DMS 273 treated with DMSO at 0.1 percent for 48 hours (cell line): Measurements from ENCODE around the gene ETS1.

Experiments
- DNase-seq: peaks from one replicate; lab custom pipeline; 2025; lab: John Stamatoyannopoulos, UW

Gene ETS1

DNA sequence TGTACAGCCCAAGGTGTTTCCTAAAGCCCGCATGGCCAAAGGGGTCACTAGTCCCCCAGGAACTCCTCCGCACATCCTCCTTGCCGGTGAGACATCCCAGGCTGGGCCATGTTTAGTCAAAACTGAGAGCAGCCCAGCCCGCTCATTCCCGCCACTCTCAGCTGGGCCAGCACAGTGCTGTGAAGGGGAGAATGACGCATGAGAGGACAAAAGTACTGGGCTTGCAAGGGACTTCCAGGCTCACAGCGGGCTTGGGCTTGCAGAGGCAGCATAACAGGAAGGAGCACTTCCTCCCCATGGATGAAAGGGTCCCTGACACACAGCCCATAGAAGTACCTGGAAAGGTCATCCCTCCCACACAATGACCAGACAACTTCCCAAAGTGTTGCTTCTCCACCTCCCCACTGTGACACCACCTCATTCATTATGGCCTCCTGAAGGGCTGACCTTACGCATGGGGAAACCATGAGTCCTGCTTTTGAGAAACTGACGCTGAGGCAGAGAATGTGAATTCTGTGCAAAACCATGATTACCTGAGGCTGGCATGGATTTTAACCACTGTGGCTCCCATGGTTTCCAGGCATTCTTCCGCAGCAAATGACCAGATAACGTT is 19.1 kb downstream of the ETS1 start:
- no peak for DNase-seq

DNA sequence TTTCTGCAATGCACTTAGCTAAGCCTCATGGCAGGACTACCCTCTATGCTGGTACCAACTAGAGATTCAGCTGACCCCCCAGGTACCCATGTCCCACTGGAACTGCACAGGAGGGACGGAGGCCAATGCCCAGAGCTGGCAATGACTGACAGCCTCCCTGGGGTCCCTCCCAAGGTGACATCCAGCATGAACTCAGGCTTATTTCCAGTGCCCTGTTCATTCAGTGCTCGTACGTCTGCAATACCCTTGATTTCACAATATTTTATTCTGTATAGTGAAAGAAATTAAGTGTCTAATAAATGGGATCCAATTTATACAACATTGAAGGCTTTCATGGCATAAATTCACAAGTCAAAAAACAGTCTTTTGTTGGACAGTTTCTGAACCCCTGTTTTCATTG is 20.2 kb downstream of the ETS1 start:
- DNase-seq = no peak

DNA sequence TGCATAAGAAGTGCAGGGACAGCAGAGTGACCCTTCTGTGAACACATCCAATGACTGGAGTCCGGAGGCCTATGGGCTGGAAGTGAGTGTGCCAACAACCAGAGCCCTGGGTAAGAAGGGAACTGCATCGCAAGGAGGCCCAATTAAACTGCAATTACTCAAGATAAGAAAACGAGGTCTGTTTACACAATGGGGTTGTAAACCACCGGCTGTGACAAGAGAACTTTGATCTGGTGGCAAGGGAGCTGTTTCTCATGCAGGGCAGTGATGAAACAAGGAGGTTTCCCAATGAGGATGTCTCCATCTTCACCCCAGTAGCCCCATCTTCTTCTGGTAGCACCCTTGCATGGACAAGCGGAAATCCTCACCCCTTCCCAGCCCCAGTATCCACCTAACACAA is 21.5 kb downstream of the ETS1 start:
- no peak for DNase-seq

DNA sequence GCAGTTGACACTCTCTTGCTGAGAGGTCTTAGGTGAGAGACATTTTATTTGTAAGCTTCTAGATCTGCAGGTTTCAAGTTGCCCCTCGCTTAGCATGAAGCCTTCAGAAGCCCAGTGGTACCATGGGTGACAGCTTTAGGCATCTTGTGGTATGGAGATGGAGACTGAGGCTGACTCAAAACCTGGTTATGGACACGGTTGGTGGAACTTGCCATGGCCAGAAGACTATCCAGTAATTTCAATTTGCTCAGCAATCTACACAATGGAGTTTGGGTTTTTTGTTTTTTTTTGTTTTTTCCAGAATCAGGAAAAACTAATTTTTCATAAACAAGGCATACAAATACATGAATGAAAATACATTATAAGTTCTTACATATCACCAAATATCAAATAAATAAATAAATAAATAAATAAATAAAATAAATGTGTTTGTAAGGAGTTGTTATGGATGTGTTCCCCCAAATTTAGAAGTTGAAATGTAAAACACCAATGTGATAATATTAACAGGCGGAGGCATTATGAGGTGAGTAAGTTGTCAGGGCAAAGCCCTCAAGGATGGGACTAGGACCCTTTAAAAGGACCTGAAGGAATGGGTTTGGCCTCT is 22.6 kb downstream of the ETS1 start:
- no peak for DNase-seq

DNA sequence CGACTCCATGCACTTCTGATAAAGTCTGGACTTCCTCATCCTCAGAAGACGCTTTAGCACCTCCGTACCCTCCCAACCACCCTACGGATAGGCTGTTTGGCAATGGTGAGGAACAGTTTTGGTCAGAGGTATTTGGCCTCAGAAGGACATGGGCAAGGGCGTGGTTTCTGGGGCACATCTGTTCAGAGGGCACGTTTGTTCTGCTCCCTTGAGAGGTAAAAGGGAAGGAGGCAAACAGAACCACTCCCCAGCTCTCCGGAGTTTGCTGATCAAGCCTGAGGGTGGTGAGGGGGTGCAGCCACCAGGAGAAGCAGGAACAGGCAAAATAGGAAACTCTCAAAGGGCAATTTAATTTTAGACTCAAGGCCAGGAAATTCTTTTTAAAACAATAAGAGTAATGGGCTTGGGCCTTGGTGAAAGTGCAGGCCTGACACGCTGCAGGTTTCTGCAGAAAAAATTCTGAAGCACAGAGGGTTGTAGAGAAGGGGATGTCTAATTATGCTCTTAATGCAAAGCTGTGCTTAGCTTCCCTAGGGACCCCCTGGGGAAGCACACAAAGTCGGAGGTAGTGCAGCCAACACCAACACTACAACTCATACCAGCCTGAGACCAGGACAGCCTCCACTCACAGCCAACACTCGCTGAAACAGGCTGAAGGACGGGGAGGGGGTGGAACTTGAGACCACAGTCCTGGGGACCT is 23.3 kb downstream of the ETS1 start:
- no peak for DNase-seq

DNA sequence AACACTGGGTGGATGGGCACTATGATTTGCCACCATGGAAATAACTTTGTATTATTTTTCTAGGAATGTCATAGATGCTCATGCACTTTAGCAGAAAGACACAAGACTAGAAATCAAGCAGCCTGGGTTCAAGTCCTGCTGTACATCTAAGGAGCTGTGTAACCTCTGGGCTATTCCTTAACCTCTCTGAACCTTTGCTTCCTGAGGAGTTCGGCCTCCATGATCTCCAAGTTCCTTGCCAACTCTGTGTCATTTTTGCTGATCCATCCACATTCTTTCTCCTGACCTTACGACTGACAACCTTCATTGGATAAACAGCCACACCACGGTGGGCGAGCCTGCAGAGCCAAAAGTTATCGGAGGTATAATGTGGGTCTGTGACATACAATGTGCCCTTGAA is 24.1 kb downstream of the ETS1 start:
- DNase-seq = no peak

DNA sequence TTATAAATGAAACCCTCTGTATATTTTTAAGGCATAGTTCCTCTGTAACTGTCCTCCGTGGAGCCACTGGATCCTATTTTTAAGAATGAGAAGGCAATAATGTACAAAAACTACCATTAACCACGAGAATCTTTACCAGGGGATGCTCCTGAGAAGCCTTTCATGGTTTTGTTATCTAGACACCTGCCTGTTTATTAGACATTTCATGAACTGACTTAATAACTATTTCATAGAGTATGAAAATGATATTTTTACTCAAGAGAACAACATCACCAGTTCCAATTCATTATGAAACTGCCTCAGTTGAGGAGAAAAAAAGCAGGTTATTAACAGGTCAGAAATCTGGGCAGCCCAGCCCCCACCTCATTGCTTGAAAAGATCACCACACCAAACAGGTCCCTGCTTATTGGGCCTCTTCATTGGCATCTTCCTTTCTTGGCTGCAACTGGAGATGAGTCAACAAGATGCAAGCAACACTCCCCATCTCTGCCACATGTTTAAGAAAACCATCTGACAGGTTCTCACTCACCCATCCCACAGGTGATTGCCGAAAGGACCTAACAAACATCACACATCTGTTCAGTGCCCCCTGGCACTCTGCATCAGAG is 27.8 kb downstream of the ETS1 start:
- no peak for DNase-seq

DNA sequence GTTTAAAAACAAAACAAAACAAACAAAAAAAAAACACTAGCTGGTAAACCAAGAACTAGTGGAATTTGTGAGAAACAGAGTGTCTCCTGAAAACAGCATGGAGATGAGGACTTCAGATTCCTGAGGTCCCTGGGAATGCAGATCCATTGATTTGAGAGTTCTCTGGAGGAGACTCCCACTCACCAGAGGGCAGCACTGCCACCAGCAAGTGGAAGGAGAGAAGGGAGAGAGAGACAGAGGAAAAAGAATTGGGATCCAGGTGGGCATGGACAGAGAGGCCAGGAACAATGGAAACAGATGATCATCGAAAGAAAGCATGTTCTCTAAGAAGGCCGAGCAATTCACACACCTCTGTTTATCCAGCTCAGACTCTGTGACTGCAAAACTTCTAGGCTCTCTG is 31.8 kb downstream of the ETS1 start:
- no peak for DNase-seq

DNA sequence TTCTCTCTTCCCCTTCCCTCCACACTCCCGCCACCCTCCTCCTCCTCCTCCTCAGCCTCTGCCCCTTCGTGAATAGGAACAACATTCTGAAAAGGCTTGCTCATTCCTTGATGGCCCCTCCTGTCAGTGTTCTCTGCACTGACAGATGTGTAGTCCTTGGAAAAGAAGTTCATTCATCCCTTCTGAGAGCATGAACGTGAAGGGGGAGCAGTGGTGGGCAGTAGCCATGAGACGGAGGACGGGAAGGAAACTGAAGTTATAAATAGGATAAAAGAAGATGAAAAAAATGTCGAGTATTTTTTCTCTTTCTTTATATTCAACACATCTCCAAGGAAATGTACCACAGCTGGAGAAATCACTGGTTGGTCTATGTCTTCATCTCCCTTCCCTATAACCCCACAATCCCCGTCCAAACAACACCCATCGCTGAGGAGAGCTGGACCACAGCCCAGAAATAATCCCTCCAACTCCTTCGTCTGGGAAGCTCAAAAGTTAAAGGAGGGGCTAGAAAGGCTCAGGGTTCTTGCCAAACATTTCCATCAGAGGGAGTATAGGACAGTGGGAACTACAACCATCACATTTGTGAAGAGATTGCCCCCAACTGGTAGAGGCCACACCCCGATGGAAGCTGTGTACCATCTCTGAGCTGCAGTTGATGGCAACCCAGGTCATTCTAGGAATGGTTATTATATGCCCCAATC is 33.5 kb downstream of the ETS1 start:
- no peak for DNase-seq

DNA sequence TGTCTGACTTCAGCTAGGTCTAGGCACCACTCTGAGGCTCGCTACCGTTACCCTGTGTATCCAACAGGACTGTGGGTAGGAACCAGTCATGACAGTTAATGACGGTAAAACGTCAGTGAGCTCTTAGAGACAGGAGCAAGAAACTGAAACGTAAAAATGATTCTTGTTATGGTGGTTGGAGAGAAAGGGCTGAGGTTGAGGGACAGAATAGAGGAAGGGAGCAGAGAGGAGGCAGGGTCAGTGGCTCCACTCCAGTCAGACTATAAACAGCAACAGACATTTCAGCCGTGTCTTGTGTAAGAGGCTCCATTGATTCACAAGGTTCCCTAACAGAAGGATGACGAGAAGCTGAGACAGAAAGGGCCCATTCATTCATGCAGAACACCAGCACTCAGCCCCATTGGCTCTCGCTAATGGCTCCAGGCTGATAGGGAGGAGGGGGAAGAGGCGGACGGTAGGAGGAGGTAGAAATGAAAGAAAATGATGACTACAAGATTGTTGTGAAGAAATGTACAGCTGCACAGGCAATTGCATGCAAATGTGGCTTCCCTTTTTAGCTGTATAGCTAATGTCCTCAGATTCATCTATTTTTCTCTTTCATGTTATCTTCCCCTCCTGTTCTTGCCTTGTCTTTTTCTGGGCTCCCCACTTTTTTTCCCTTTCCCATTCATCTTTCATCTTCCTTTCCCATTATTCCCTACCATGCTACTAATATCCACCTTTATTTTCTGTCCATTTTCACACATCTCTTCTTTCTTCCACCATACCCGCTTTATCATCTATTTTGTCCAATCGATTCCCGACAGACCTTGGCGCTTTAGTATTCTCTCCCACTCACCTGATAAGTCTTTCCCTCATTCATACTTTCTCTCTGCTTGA is 34.3 kb downstream of the ETS1 start:
- no peak for DNase-seq

DNA sequence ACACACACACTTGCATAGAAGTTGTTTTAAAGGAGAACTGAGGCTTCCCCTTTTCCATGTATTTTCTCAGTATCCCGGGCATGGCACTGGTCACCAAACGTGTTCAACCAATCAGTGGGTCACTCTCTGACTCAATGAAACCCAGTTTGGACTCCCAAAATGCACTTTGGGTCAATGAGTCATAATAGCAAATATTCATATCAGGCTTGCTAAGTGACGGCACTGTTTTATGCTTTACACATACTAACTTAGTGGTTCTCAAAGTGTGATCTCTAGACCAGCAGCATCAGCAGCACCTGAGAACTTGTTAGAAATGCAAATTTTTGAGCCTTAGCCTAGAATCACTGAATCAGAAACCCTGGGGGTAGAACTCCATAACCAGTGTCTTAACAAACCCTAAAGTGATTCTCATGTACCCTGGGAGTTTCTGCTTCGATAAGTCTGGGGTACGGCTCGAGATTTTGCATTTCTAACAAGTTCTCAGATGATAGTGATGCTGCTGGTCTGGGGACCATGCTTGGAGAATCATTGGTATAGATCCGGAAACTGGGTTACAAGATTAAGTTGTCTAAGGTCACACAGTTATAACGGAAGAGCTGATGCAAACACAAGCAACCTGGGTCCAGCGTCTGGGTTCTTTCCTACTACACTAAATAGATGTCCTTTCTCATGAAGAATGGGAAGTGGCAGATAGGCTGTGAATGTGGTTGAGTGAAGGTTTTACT is 35.6 kb downstream of the ETS1 start:
- no peak for DNase-seq

DNA sequence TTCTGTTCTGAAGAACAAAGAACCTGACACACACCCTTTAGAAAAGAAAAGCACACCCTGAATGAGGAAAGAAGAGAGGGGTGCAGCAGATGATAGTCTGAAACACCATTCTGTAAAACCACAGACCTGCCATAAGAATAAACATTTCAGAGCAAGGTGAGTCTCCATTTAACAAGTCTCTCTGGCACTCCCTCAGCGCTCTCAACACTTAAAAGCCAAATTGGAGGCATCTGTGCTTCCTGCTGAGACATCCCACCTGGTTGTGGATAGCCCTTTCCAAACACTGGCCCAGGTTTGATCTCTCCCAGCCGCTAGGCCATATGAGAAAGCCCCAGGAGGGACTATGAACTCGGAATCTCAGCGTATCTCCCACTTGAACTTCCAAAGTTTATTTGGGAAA is 36.3 kb downstream of the ETS1 start:
- DNase-seq = no peak

DNA sequence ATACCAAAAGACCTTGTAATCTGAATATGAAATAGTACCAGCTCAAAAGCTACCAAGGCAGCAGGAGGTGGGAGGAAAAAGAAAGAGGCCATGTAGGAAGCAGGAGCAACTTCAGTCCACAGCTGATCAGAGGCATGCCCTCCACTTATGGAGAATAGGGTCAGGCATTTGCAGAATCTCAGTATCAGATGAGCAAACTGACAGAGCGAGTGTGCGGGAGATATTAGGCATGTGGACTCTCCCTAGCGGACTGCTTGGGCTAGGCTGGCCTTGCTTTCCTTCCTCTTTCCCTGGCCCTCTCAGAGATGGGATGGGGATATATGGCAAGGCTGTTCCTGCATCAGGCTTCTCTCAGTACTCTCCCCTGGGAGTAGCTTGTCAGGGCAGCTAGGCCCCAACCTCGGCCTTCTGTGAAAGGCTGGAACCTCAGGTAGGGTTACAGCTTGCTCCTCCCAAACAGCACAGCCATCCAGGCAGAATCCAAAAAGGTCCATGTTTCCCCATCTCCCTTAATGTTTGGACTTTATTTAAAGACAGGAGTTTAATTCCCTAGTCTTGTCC is 37.0 kb downstream of the ETS1 start:
- DNase-seq = no peak

DNA sequence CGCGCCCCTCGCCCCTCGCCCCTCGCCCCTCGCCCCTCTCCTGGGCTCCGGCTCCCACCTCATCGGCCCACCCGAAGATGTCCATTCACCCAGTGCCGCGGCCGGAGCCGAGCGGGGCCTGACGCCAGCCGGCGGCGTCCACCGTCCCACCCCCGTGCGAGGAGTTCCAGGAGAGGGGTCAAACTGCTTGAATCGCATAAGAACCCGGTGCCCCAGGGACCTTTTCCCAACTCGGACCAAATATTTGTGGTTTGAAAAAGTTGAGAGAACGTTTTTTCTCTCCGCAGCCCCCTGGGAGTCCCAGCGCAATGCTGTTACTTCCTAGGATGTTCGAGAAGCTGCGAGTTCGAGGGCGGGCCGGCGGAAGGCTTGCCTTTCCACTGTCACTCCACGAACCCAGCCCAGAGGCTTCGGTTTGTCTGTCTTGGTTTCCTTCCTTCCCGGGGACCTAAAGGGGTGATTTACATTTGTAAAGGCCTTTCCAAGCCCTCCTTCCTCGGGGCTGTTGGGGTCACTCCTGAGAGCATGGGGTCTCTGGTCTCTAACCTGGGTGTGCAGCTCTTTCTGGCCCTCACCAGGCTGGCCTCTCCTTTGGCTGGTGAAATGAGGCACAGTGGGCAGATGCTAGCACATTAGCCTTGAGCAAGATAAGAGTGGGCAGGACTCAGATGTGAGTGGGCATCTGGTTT is 38.0 kb downstream of the ETS1 start:
- no peak for DNase-seq

DNA sequence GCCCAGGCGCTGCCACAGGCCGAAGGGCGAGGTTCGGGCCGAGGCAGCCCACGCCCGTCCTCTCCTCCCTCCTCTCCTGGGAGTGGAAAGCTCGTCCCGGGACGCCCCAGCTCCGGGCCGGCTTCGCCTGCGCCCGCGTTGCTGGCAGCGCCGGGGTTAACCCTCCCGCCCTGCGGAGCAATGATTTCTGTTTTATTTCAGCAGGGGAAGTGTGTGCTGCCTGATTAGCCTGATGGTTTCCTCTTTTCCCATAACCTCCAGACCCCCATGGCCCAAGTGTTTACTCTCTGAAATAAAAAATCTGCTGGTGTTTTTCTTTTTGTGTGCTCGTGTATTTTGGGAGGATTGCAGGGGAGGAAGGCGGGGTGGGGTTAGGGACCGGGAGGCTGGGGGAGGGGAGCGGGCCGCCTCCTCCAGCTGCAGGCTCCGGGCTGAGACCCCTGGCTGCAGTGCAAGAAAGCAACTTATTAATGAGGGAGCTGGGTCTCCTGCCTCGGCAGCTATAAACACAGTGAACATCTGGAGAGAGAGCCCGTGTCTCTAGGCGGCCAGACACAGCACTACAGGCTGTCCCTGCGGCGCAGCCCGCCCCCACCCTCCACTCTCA is 38.6 kb downstream of the ETS1 start:
- no peak for DNase-seq

DNA sequence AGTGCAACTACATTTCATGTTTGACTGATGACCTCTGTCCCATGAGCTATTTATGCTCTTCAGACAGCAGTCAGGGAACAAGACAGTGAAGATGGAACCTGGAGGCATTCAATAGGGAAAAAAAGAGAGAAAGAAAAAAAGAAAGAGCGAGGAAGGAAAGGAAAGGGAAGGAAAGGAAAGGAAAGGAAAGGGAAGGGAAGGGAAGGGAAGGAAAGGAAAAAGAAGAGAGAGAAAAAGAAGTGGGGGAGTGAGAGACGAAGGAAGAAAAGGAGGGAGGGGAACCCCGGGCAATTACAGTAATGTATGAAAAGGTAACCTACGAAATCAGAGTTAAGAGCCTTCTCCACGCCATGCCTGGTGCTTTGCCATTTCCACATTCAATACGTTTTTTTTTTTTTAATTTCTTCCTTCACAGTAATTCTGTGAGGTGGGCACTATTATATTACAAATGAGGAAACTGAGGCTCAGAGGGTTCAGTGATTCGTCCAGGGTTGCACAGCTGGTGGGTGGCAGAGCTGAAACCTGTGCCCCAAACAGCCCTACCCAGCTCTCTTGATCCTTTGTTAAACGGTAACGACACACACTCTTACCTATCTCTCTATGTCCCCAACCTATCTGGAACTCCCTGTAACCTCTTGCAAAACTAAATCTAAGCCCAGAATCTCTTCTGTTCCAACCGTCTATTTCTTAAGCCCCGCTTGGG is 39.3 kb downstream of the ETS1 start:
- DNase-seq = no peak

DNA sequence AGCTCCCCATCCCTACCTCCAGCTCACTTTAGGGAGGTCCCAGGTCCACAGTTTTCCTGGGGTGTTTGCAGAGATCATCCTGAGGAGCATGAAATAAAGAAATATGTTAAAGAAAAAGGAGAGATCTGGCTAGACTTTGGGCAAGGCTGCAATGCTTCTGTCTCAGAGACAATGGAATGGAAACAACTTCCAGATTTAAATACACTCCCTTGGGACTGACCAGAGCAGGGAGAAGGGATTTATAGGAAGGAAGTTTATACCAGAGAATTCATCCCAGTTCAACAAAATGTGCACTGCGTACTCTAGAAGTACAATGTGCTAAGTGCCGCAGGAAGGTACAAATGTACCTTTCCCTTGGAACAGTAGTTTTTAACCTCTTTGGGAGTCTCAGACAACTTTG is 40.4 kb downstream of the ETS1 start:
- no peak for DNase-seq

DNA sequence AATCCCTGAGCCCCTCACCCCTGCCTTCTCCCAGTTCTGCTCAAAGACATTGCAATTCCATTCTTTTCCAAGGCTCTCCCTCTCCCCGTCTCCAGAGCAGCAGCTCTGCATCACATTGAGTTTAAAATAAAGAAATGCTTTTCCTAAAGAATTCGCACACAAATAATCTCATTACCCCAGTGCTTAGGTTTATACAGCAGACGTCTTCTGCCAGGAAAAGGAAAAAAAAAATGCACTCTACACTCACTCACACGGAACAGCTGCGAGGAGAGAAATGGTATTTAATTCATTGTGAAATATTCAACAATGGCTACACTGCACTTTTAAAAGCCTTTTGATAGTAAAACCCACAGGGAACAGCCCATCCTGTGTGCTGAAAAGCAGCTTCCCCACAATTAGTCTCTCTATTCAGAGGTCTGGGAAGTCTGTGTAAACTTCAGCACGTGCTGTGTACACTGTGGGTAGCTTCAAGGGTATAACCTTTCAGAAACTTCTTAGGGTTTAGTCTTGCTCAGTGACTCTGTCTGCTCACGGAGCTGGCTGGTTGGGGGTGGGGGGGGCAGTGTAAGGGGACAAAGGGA is 42.8 kb downstream of the ETS1 start:
- no peak for DNase-seq

DNA sequence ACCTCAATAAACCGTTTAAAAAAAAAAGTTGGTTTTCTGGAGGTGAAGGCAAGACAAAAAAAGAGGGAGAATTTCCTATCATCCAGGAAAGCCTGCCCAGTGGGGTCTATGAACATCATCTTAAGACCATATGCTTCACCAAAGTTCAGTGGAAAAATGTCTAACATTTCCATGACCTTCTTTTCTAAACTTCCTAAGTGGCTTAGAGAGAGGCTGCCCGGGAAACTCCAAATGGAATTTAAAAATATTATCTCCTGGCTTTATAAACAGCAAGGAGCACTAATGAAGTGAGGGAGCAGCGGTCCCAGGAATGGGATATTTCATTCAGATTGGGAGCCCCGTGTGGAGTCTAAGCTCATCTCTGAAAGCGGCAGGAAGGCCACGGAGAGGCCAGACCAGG is 46.9 kb downstream of the ETS1 start:
- no peak for DNase-seq
